Stimulated activated CD4-positive, alpha-beta T cell treated with anti-CD3 and anti-CD28 coated beads, Interleukin-15, amount 100 ng/mL, for 1 hour (primary cell): ENCODE measurements around the gene CDC14B.
"Not testable (repeated sequence)": the region's sequence is repeated elsewhere in the genome, so short reads cannot be mapped to it uniquely, and the experiment has no call there.

Experiments used
- DNase-seq, 2 donors: peaks; one replicate each; pipeline ENCODE4 v3.0.0-alpha.2; 2020; ENCODE audit warnings: low read depth in 1 of 2, low spot score in 1 of 2

The CDC14B gene

GRCh38 chr9:96551403-96551802, 68.2 kb downstream of the CDC14B start:
- no peak for DNase-seq

DNA sequence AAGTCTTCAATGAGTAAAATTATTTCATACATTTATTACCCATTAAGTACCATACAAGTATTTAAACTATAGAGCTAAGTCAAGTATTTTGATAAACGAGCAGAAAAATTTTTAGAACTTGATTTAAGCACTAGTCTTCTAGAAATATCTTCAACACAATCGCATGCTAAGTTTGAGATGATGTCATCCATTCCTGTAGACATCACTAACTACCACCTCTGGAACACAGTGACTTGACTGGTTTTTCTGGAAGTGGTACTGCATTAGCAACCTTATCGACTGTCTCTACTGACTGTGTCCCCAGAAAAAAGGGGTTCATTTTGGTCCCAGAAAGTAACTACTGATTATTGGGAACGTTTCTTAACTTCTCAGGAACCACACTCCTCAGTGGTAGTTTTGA, 69.0 kb downstream of the CDC14B start:
- no peak for DNase-seq

DNA sequence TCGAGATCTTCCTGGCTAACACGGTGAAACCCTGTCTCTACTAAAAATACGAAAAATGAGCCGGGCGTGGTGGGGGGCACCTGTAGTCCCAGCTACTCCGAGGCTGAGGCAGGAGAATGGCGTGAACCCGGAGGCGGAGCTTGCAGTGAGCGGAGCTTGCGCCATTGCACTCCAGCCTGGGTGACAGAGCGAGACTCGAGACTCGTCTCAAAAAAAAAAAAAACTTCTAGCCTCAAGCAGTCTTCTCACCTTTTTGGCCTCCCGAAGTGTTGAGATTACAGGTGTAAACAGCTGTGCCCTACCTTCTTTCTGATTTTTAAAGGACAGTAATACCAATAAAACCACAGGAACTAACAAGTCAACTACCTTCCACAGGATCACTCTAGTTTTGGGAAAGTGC, 76.5 kb downstream of the CDC14B start:
- DNase-seq: not testable (repeated sequence)

GRCh38 chr9:96540106-96540505, 79.5 kb downstream of the CDC14B start:
- DNase-seq: no peak

GRCh38 chr9:96532173-96532572, 87.5 kb downstream of the CDC14B start:
- no peak for DNase-seq

GRCh38 chr9:96524764-96525163, 94.9 kb downstream of the CDC14B start:
- DNase-seq: no peak

- DNase-seq: no peak
Observed at GRCh38 chr9:96524045-96524444, 95.6 kb downstream of the CDC14B start.

- DNase-seq: no peak
Observed at GRCh38 chr9:96523374-96523773, 96.3 kb downstream of the CDC14B start.

- DNase-seq: no peak
Observed at GRCh38 chr9:96522366-96522765, 97.3 kb downstream of the CDC14B start.

DNA sequence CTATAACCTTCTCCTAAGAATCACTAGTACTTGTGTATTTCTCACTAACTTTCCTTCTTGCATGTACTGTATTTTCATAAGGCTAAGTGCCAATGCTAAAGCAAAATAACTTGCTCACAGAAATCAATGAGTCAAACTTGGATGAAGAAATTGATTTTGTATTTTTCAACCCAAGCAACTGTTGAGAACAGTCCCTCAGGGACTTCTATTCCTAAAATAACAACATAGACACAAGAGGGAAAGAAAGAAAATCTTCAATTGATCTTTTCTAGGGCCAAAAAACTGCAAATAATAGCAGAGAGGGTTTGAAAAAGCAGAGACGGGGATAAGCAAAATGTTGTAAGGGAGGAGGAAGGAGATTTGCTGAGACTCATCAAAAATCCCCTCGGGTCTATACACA, 99.9 kb downstream of the CDC14B start:
- no peak for DNase-seq

- no peak for DNase-seq
Observed at GRCh38 chr9:96519095-96519494, 100.5 kb downstream of the CDC14B start.

DNA sequence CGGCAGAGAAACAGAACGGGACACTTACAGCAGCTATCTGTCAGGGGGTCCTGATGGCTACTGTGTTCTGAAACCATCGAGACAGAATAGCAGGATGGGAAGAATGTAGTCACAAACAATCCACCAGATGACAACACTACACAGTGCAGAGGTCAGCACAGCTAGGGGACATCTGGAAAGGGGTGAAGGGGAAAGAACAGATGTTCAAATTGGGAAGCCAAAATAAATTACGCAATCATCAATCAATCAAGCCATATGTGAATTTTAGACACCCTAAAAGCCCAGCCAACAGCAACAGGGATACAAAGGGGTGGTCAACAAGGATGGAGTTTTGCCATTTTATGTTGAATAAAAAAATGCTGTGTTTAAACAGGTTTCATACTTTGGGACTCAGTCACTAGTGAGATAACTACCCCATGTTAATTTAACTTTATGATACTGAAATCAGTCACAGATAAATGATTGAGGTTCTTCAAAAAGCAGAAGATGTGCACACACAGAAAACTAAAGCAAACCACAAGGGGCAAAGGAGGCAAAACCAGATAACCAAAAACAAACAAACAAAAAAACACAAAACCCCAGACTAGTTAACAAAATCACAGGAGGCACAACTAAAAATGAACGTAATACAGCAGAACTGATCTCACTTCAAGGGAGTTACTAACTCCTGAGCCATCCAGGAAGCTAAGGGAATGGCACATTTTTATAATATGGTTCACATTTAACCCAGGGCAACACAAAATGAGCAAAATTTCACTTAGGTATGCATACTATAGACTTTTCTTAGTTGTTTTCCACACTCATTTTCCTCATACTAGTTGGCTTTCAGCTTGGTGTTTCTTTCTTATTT, 103.8 kb downstream of the CDC14B start:
- DNase-seq: no peak

GRCh38 chr9:96514800-96515158, 104.9 kb downstream of the CDC14B start:
- no peak for DNase-seq

GRCh38 chr9:96514108-96514799, 105.4 kb downstream of the CDC14B start:
- DNase-seq: no peak

- no peak for DNase-seq
Observed at GRCh38 chr9:96513622-96514021, 106.0 kb downstream of the CDC14B start.

DNA sequence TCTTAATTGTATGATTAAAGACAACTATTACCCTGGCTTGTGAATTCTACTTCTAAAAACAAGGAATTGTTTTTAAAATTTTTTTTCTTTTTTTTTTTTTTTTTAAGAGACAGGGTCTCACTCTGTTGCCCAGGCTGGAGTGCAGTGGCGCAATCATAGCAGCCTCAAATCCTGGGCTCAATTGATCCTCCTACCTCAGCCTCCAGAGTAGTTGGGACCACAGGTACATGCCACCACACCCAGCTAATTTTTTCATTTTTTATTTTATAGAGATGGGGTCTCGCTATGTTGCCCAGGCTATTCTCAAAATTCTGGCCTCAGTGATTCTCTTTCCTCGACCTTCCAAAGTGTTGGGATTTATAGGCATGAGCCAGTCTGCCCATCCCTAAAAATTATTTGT, 107.4 kb downstream of the CDC14B start:
- DNase-seq: no peak

DNA sequence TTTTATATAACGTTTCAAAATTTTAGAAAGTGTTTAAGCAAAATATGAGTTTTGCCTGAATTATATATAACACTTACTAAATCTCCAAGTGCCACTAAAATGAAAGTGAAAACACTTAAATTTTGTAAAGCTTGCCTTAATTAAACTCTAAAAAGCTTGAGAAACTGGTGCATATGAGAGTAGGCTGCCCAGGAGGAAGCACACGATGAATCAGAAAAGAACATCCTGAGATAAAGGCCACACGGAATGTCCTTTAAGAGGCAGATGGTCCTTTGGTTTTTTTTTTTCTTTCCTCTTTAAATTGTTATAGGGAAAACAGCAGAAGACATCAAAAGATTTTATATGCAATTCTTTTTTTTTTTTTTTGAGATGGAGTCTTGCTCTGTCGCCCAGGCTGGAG, 109.4 kb downstream of the CDC14B start:
- no peak for DNase-seq

DNA sequence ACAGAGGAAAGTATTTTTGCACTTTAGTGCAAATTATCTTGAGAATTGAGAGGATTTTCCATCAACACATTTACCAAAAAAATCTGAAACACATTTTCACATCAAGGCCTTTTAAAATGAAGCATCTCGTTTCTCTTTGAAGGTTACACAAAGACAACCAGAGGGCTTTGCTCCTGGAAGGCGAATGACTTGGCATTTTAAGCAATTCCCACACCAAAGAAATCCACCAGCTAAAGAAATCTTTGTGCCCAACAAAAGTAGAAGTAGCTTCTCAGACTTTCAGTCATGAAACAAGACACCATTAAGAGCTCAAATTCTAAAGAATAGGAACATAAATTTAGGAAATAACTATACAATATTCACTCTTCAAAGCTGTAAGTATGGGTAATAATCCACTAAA, 109.8 kb downstream of the CDC14B start:
- no peak for DNase-seq

DNA sequence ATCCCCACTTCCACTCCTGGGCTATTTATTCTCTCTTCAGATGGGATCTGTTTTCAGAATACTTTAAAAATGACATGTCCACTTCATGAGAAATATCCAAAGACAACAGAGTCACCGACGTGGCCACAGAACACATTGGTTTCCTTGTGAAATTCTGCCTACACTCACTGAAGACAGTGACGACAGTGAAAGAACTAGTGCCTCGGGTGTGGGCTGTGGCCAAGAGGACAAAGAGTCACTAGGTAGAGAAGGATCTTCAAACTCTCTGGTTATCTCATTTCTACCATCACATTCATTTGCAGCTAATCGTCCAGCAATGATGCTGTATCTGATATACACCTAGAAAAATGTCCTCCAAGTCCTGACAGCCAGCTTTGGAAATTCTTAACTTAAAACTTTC, 110.6 kb downstream of the CDC14B start:
- no peak for DNase-seq

- no peak for DNase-seq
Observed at GRCh38 chr9:96508227-96508940, 111.3 kb downstream of the CDC14B start.

- no peak for DNase-seq
Observed at GRCh38 chr9:96505316-96505991, 114.2 kb downstream of the CDC14B start.

- no peak for DNase-seq
Observed at GRCh38 chr9:96503918-96504317, 115.7 kb downstream of the CDC14B start.
